Adrenal gland (tissue), 12 donors: ENCODE data around the gene TM6SF1. TPM values are rescaled to one million over a fixed set of nuclear protein-coding genes. Genes with fewer than 3 reads are reported as not detected.
"Not testable (repeated sequence)": the region's sequence is repeated elsewhere in the genome, so short reads cannot be mapped to it uniquely, and the experiment has no call there.

Experiments
- DNase-seq, 7 donors: peaks; one replicate each; pipeline ENCODE4 v3.0.0-alpha.2; 2019 to 2020
- H3K27ac ChIP-seq, 5 donors: fragments of 200-600 bp; sonication (generic) in 4 of 5; 1 replicate in 3 of 5; 2 replicates in 2 of 5; pipeline versions ENCODE4 v1.5.1 to v1.8.0; 2016 to 2020; ENCODE audit warnings: mild to moderate bottlenecking in 1 of 5
- H3K27me3 ChIP-seq: fragments of 200-600 bp; 2 replicates; pipeline ENCODE4 v1.8.0; 2021
- H3K36me3 ChIP-seq, 2 donors: fragments of 200-600 bp; replicated peaks in 1 of 2; 1 replicate in 1 of 2; 2 replicates in 1 of 2; pipeline versions ENCODE4 v1.5.1 to v1.8.0; 2018 to 2022
- H3K4me1 ChIP-seq, 2 donors: fragments of 200-600 bp; replicated peaks in 1 of 2; 1 replicate in 1 of 2; 2 replicates in 1 of 2; pipeline versions ENCODE4 v1.5.1 to v1.8.0; 2018 to 2021
- H3K4me3 ChIP-seq, 4 donors: fragments of 200-600 bp; sonication (generic) in 3 of 4; one replicate each; pipeline ENCODE4 v1.5.1; 2016 to 2018
- H3K9me3 ChIP-seq, 3 donors: fragments of 200-600 bp; sonication (generic) in 1 of 3; replicated peaks in 1 of 3; 1 replicate in 2 of 3; 2 replicates in 1 of 3; pipeline versions ENCODE4 v1.5.1 to v1.8.0; 2016 to 2021
- CTCF ChIP-seq, 6 experiments: fragments of 450-650 bp in 4 of 6; fragments of 200-600 bp in 2 of 6; sonication (generic) in 1 of 6; IDR thresholded peaks; 1 replicate in 5 of 6; 2 replicates in 1 of 6; pipeline versions ENCODE4 v1.5.1 to v1.8.0; 2016 to 2021; ENCODE audit warnings: antibody characterized with exemption in 6 of 6, mild to moderate bottlenecking in 2 of 6, moderate library complexity in 1 of 6
- POLR2A ChIP-seq, 2 donors: fragments of 450-650 bp; IDR thresholded peaks; one replicate each; pipeline ENCODE4 v1.6.1; 2017; ENCODE audit warnings: antibody characterized with exemption in 2 of 2, mild to moderate bottlenecking in 2 of 2, moderate library complexity in 1 of 2
- WGBS, 4 donors: extraction: QIAGEN DNeasy Blood & Tissue Kit in 2 of 4; methylation state at CpG; one replicate each; pipeline versions ENCODE4 v1.1.5 to v1.1.7; 2013 to 2017; 5-methylcytosine and 5-hydroxymethylcytosine counted together
- intact Hi-C, 2 donors: fragments of 100-400 bp; cut with DNase I; formaldehyde crosslinking; loops; one replicate each; pipeline versions ENCODE4 v1.14.1 to v1.15.0; 2022 to 2023
- polyA plus RNA-seq, 3 donors: library from polyadenylated mRNA; stranded (reverse); fragments of 200-250 nt in 2 of 3; fragments of 350-450 nt in 1 of 3; fragmentation: Illumina TruSeq in 1 of 3; extraction: RNeasy Lipid Tissue Mini Kit (QIAGEN cat#74804) in 1 of 3; gene quantifications; one replicate each; pipeline ENCODE4 v1.2.3, GENCODE V29; 2013 to 2014
- total RNA-seq, 9 donors: library from RNA; depleted of rRNA in 4 of 9; stranded (reverse); fragments of >200 nt in 4 of 9; fragments of 120-200 nt in 1 of 9; fragmentation: NEBNext Ultra II Directional in 1 of 9; extraction: Animal tissue kit (Norgen Biotek cat#: 25700) in 1 of 9; gene quantifications; one replicate each; pipeline versions ENCODE4 v1.1.0 to v1.2.4, GENCODE V29; 2013 to 2023
- donor health status: healthy with polysubstance abuse.
- donor health status: Bipolar disorder and iron deficiency.
- donor health status: DM: yes; HTN: yes; CAD: no.
- donor health status: DM: no; HTN: no; CAD: no.
- donor health status: DM: no; HTN: no; CAD: no.
- donor health status: DM: yes; HTN: yes; CAD: no.

The TM6SF1 gene
- total and polyA plus RNA-seq, 12 donors = 0.67 to 9.5 (median 4.3) TPM

DNA sequence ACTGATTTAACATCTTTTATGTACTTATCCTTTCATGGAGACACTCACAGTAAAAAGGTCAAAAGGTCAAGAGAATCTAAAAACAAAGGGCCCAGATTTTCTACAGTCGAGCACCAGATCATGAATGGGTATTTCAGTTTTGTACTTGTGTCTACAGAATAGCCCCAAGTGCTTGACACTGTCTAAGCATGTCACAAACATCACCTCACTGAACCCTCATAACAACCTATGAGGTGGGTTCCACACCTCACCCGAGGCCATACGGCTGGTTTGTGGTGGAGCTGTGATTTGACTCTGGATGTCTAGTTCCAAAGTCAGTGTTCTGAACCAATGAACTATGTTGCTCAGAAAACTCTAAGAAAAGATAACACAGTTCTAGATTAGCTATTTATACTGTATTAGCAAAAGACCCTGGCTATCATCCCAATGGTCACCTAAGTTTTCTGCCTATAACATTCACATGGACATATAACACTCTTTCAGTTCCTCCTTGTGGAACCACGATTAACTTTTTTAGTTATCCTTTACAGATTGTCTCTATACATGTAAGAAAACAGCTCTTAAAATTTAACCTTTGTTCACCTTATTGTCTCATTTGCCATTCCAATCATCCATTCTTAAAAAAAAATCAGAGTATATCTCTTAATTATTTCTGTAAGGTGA, 25.5 kb downstream of the TM6SF1 start:
- Histone ChIP-seq H3K27ac (no peak overlapping the region), H3K9me3 (no peaks in the 10 kb centered on the region), H3K4me3 (no peak overlapping the region), H3K4me1 (no peaks in the 10 kb centered on the region), H3K27me3 (no peaks in the 10 kb centered on the region), H3K36me3 (no peaks in the 10 kb centered on the region)
- WGBS, 4 donors = 86 to 91% (median 89%) methylated on average over 4 of the region's 4 CpGs
- DNase-seq = no peak
- TF ChIP-seq POLR2A (IDR thresholded peaks at IDR 0.05) (no peak), CTCF (IDR thresholded peaks at IDR 0.05) (no peak)
- intact Hi-C loops = no loop called here

DNA sequence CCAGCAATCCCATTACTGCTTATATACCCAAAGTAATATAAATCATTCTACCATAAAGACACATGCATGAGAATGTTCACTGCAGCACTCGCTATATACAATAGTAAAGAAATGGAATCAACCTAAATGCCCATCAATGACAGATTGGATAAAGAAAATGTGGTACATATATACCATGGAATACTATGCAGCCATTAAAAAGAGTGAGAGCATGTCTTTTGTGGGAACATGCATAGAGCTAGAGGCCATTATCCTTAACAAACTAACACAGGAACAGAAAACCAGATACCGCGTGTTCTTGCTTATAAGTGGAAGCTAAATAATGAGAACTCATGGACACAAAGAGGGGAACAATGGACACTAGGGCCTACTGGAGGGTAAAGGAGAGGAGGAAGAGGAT, 34.7 kb downstream of the TM6SF1 start:
- H3K36me3 ChIP-seq = peaks cover 0 to 24% of the 10 kb centered on the region in 2 donors
- intact Hi-C loops, H3K27ac ChIP-seq: not testable (repeated sequence)

DNA sequence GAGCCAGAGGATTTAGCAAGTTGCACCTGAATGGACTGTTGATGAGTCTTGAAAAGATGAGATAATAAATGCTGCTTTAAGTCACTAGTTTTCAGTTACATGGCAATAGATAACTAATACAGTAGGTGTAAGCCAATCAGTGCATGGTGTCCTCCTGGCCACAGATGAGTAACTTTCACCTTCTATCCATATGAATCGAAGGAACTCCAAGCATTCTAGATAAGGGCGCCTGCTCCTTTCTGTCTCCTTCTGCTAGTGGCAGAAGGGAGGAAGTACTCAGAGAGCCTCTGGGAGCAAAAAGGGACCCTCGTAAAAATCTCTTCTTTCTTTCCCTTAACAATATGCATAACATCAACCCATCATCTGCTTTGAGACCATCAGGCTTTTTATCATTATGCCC, 37.3 kb downstream of the TM6SF1 start:
- Histone ChIP-seq H3K36me3 (peaks cover 0 to 29% of the 10 kb centered on the region in 2 donors), H3K27me3 (no peaks in the 10 kb centered on the region), H3K4me3 (no peak overlapping the region), H3K27ac (no peak overlapping the region), H3K4me1 (no peaks in the 10 kb centered on the region), H3K9me3 (no peaks in the 10 kb centered on the region)
- intact Hi-C loops = no loop called here
- no peak for DNase-seq
- 95 to 98% (median 97%) methylated on average over 3 of the region's 3 CpGs for WGBS, 4 donors
- TF ChIP-seq CTCF (IDR thresholded peaks at IDR 0.05) = no peak
- TF ChIP-seq POLR2A (IDR thresholded peaks at IDR 0.05) = no peak

More for the DNA sequence above, 34.7 kb downstream of the TM6SF1 start:
- not testable (repeated sequence) for H3K27me3 ChIP-seq, H3K4me1 ChIP-seq, H3K4me3 ChIP-seq, H3K9me3 ChIP-seq, DNase-seq
- WGBS, 4 donors = 96 to 100% (median 98%) methylated on average over 3 of the region's 3 CpGs

- intact Hi-C loops = no loop called here
- DNase-seq = no peak
- Histone ChIP-seq H3K27me3 (no peaks in the 10 kb centered on the region), H3K9me3 (no peaks in the 10 kb centered on the region), H3K36me3 (peaks cover 0 to 39% of the 10 kb centered on the region in 2 donors), H3K27ac (no peak overlapping the region), H3K4me3 (no peak overlapping the region), H3K4me1 (no peaks in the 10 kb centered on the region)
- 80 to 100% (median 93%) methylated on average over 1 of the region's 1 CpG for WGBS, 4 donors
- TF ChIP-seq POLR2A (IDR thresholded peaks at IDR 0.05) (no peak), CTCF (IDR thresholded peaks at IDR 0.05) (no peak)
These were observed 45.8 kb downstream of the TM6SF1 start for GRCh38 chr15:83153288-83153687.

DNA sequence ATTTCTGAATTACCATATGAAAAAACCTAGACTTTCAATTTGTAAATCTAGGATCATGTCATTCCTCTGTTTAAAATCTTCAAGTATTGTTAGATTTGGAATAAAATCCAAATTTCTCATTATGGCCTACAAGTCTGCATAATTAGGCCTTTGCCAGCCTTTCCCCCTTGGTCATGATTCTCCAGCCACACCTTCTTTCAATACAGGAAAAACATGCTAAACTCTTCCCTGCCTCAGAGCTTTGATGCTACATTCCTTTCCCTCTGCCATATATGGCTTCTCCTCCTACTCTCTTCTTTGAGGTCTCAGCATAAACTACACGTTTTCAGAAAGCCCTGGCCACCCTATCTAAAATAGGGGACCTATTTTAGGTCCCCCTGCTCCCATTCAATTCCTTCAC, 48.5 kb downstream of the TM6SF1 start:
- WGBS, 4 donors = 71 to 81% (median 76%) methylated on average over 1 of the region's 1 CpG
- H3K27ac ChIP-seq = no peak overlapping the region
- no peak overlapping the region for H3K4me3 ChIP-seq
- H3K27me3 ChIP-seq = no peaks in the 10 kb centered on the region
- H3K36me3 ChIP-seq = peaks cover 0 to 18% of the 10 kb centered on the region in 2 donors
- intact Hi-C loops = no loop called here
- DNase-seq = no peak
- TF ChIP-seq POLR2A (IDR thresholded peaks at IDR 0.05) (no peak), CTCF (IDR thresholded peaks at IDR 0.05) (no peak)
- no peaks in the 10 kb centered on the region for H3K9me3 ChIP-seq
- no peaks in the 10 kb centered on the region for H3K4me1 ChIP-seq
